ENCODE measurements around the gene SDK1.
A peak's percentile ranks its signal among the peaks of the same experiment; 100 is the strongest.
"Not testable (repeated sequence)": the region's sequence is repeated elsewhere in the genome, so short reads cannot be mapped to it uniquely, and the experiment has no call there.

The SDK1 gene

DNA sequence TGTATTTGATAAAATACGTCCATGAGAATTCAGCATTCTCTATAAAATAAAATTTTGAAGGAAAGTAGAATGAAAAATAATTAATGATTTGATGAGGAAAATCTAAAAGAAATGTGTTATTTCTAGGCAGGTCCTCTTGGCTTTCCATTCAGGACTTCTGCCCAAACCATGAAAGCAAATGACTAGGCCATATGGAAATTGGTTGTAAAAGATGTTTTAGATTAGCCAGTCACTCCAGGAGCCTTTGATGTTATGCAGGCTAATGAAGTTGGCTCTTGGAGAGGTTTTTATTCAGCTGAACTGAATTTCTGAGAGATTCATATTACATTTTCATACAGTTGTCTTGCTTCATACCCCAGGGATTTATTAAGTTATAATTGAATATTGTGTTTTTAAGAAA lies 452.8 kb downstream of the SDK1 start:
- Histone ChIP-seq H2AK5ac (ENCODE audit: low read depth, low read length) (no peak overlapping the region), H2BK12ac (ENCODE audit: low read length) (no peak overlapping the region), H3K36me3 (replicated peaks in 1 of 2; ENCODE audit: control insufficient read depth in 2 of 2, insufficient read depth in 2 of 2, low read length in 2 of 2) (no peaks in the 10 kb centered on the region), H3K79me1 (ENCODE audit: low read depth, low read length) (no peaks in the 10 kb centered on the region), H3K14ac (ENCODE audit: low read length) (no peak overlapping the region), H3K27ac (replicated peaks; ENCODE audit: low read length) (no peak overlapping the region), H3K18ac (ENCODE audit: low read length) (no peak overlapping the region), H4K8ac (ENCODE audit: low read depth, low read length) (no peak overlapping the region), H3K23ac (ENCODE audit: low read depth, low read length, poor library complexity) (no peak overlapping the region), H2BK15ac (ENCODE audit: low read length) (no peak overlapping the region), H3K4me2 (ENCODE audit: insufficient read depth, low read length, poor library complexity, severe bottlenecking) (no peak overlapping the region), H3K4me3 (ENCODE audit: low read length in 2 of 2) (no peak overlapping the region), H2AFZ (ENCODE audit: low read length) (no peak overlapping the region), H3K4me1 (ENCODE audit: control insufficient read depth in 2 of 2, insufficient read depth in 1 of 2, low read depth in 1 of 2, low read length in 2 of 2) (peaks cover 4 to 8% of the 10 kb centered on the region in 2 donors), H4K91ac (ENCODE audit: low read depth, low read length, poor library complexity) (no peak overlapping the region), H3K9me3 (replicated peaks in 1 of 2; ENCODE audit: control insufficient read depth in 2 of 2, insufficient read depth in 1 of 2, low read depth in 1 of 2, low read length in 2 of 2) (no peaks in the 10 kb centered on the region), H2BK5ac (ENCODE audit: low read length) (no peak overlapping the region), H3K4ac (ENCODE audit: low read length) (no peak overlapping the region), H3K27me3 (ENCODE audit: control insufficient read depth in 3 of 3, insufficient read depth in 3 of 3, low read depth in 1 of 3, low read length in 3 of 3) (no peaks in the 10 kb centered on the region), H3K9ac (ENCODE audit: low read depth, low read length, poor library complexity) (no peak overlapping the region), H2BK120ac (ENCODE audit: low read depth, low read length) (no peak overlapping the region)
- WGBS, 2 donors (ENCODE audit: extremely low coverage in 2 of 2, insufficient read length in 2 of 2, insufficient replicate concordance in 1 of 2): no CpG with 5 or more reads among the region's 1 CpG
- DNase-seq (ENCODE audit: low spot score): no peak

DNA sequence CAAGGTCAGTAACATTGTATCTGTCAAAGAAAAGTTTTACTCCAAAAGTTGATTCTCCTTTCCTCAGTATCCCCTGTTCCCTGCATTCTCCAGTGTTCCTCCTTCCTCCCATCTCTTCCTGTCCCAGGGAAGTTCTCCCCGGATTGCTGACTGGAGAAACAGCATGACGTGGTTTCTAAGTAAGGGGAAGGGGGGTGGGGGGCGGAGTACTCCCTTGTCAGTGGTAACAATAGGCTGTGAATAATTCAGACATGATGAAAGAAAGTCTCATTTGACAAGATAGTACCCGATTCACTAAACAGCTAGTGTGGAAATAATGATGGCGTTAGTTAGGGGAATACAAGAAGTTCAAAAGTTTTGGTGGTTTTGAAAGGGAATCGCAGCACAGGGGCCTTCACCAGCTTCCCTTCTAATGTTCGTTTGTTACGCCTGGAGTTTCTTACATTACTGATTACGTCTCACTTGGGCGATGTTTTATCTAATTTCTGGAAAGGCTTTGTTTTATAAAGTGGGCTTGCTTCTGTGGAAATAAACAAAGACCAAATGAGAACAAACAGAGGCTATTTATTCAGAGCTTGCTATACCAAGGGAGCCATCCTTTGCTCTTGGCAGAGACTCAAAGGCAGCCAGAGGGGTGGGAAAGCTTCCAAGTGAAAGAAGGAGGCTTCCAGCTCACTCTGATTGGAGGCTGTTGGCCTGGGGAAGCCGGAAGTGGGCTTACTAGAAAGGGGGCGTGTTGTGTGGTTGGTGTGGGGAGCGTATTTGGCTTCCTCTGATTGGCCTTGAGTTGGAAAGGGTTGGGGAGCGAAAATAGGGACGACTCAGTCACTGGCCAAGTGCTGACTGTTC lies 453.7 kb downstream of the SDK1 start:
- Histone ChIP-seq H2AK5ac (ENCODE audit: low read depth, low read length) (no peak overlapping the region), H4K8ac (ENCODE audit: low read depth, low read length) (no peak overlapping the region), H2BK15ac (ENCODE audit: low read length) (no peak overlapping the region), H2AFZ (ENCODE audit: low read length) (peak overlapping the region; percentile 58), H3K14ac (ENCODE audit: low read length) (no peak overlapping the region), H2BK120ac (ENCODE audit: low read depth, low read length) (no peak overlapping the region), H3K36me3 (replicated peaks in 1 of 2; ENCODE audit: control insufficient read depth in 2 of 2, insufficient read depth in 2 of 2, low read length in 2 of 2) (no peaks in the 10 kb centered on the region), H2BK5ac (ENCODE audit: low read length) (no peak overlapping the region), H4K91ac (ENCODE audit: low read depth, low read length, poor library complexity) (no peak overlapping the region), H3K23ac (ENCODE audit: low read depth, low read length, poor library complexity) (peak overlapping the region; percentile 6), H3K9me3 (replicated peaks in 1 of 2; ENCODE audit: control insufficient read depth in 2 of 2, insufficient read depth in 1 of 2, low read depth in 1 of 2, low read length in 2 of 2) (no peaks in the 10 kb centered on the region), H3K4ac (ENCODE audit: low read length) (no peak overlapping the region), H3K4me2 (ENCODE audit: insufficient read depth, low read length, poor library complexity, severe bottlenecking) (no peak overlapping the region), H2BK12ac (ENCODE audit: low read length) (no peak overlapping the region), H3K79me1 (ENCODE audit: low read depth, low read length) (no peaks in the 10 kb centered on the region), H3K27ac (replicated peaks; ENCODE audit: low read length) (peak overlapping the region; percentile 30), H3K18ac (ENCODE audit: low read length) (no peak overlapping the region), H3K4me1 (ENCODE audit: control insufficient read depth in 2 of 2, insufficient read depth in 1 of 2, low read depth in 1 of 2, low read length in 2 of 2) (peaks cover 4 to 8% of the 10 kb centered on the region in 2 donors), H3K27me3 (ENCODE audit: control insufficient read depth in 3 of 3, insufficient read depth in 3 of 3, low read depth in 1 of 3, low read length in 3 of 3) (no peaks in the 10 kb centered on the region), H3K9ac (ENCODE audit: low read depth, low read length, poor library complexity) (no peak overlapping the region), H3K4me3 (ENCODE audit: low read length in 2 of 2) (no peak overlapping the region)
- peak; percentile 11 for DNase-seq (ENCODE audit: low spot score)
- no CpG with 5 or more reads among the region's 15 CpGs for WGBS, 2 donors (ENCODE audit: extremely low coverage in 2 of 2, insufficient read length in 2 of 2, insufficient replicate concordance in 1 of 2)

DNA sequence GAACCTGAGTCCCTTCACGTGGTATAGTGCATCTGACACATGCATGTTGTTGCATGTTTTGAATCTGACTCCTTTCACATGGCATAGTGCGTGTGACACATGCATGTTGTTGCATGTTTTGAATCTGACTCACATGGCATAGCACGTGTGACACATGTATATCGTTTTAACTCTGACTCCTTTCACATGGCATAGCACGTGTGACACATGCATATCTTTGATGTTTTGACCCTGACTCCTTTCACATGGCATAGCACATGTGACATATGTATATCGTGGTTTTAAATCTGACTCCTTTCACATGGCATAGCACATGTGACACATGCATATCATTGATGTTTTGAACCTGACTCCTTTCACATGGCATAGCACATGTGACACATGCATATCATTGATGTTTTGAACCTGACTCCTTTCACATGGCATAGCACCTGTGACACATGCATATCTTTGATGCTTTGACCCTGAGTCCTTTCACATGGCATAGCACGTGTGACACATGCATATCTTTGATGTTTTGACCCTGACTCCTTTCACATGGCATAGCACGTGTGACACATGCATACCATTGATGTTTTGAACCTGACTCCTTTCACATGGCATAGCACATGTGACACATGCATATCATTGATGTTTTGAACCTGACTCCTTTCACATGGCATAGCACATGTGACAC lies 454.9 kb downstream of the SDK1 start:
- H3K18ac ChIP-seq (ENCODE audit: low read length); H3K79me1 ChIP-seq (ENCODE audit: low read depth, low read length); H2BK12ac ChIP-seq (ENCODE audit: low read length); H3K23ac ChIP-seq (ENCODE audit: low read depth, low read length, poor library complexity); H3K36me3 ChIP-seq (replicated peaks in 1 of 2; ENCODE audit: control insufficient read depth in 2 of 2, insufficient read depth in 2 of 2, low read length in 2 of 2); H3K9me3 ChIP-seq (replicated peaks in 1 of 2; ENCODE audit: control insufficient read depth in 2 of 2, insufficient read depth in 1 of 2, low read depth in 1 of 2, low read length in 2 of 2); H3K4me2 ChIP-seq (ENCODE audit: insufficient read depth, low read length, poor library complexity, severe bottlenecking); DNase-seq (ENCODE audit: low spot score); H3K4ac ChIP-seq (ENCODE audit: low read length); H3K27me3 ChIP-seq (ENCODE audit: control insufficient read depth in 3 of 3, insufficient read depth in 3 of 3, low read depth in 1 of 3, low read length in 3 of 3); H3K9ac ChIP-seq (ENCODE audit: low read depth, low read length, poor library complexity); H2BK120ac ChIP-seq (ENCODE audit: low read depth, low read length); H2AK5ac ChIP-seq (ENCODE audit: low read depth, low read length); H4K91ac ChIP-seq (ENCODE audit: low read depth, low read length, poor library complexity); H3K4me3 ChIP-seq (ENCODE audit: low read length in 2 of 2); H2BK5ac ChIP-seq (ENCODE audit: low read length); H4K8ac ChIP-seq (ENCODE audit: low read depth, low read length); H3K27ac ChIP-seq (replicated peaks; ENCODE audit: low read length); H3K4me1 ChIP-seq (ENCODE audit: control insufficient read depth in 2 of 2, insufficient read depth in 1 of 2, low read depth in 1 of 2, low read length in 2 of 2); H2BK15ac ChIP-seq (ENCODE audit: low read length); H3K14ac ChIP-seq (ENCODE audit: low read length); H2AFZ ChIP-seq (ENCODE audit: low read length): not testable (repeated sequence)
- WGBS, 2 donors (ENCODE audit: extremely low coverage in 2 of 2, insufficient read length in 2 of 2, insufficient replicate concordance in 1 of 2): no CpG with 5 or more reads among the region's 8 CpGs

DNA sequence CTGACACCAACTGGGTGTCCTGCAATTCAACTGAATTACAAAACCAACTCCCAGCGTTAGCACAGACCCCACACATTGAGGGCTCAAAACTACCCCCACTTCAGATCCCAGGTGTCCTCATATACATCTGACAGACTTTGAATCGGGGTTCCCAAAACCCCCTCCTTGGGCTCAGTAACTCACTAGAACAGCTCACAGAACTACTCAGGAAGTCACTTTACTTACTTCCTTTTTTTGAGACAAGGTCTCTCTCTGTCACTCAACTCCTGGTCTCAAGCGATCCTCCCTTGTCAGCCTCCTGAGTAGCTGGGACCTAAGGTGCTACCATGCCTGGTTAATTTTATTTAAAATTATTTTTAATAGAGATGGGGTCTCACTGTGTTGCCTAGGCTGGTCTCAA lies 456.0 kb downstream of the SDK1 start:
- no peak overlapping the region for H3K4ac ChIP-seq (ENCODE audit: low read length)
- no peaks in the 10 kb centered on the region for H3K9me3 ChIP-seq (replicated peaks in 1 of 2; ENCODE audit: control insufficient read depth in 2 of 2, insufficient read depth in 1 of 2, low read depth in 1 of 2, low read length in 2 of 2)
- no peak overlapping the region for H2BK12ac ChIP-seq (ENCODE audit: low read length)
- H3K18ac ChIP-seq (ENCODE audit: low read length): no peak overlapping the region
- H2AFZ ChIP-seq (ENCODE audit: low read length): no peak overlapping the region
- no peak overlapping the region for H3K4me2 ChIP-seq (ENCODE audit: insufficient read depth, low read length, poor library complexity, severe bottlenecking)
- H2AK5ac ChIP-seq (ENCODE audit: low read depth, low read length): no peak overlapping the region
- no CpG with 5 or more reads among the region's 3 CpGs for WGBS, 2 donors (ENCODE audit: extremely low coverage in 2 of 2, insufficient read length in 2 of 2, insufficient replicate concordance in 1 of 2)
- peaks cover 4 to 8% of the 10 kb centered on the region in 2 donors for H3K4me1 ChIP-seq (ENCODE audit: control insufficient read depth in 2 of 2, insufficient read depth in 1 of 2, low read depth in 1 of 2, low read length in 2 of 2)
- H2BK15ac ChIP-seq (ENCODE audit: low read length): no peak overlapping the region
- H2BK120ac ChIP-seq (ENCODE audit: low read depth, low read length): no peak overlapping the region
- no peak for DNase-seq (ENCODE audit: low spot score)
- H3K9ac ChIP-seq (ENCODE audit: low read depth, low read length, poor library complexity): no peak overlapping the region
- no peak overlapping the region for H2BK5ac ChIP-seq (ENCODE audit: low read length)
- no peaks in the 10 kb centered on the region for H3K79me1 ChIP-seq (ENCODE audit: low read depth, low read length)
- H3K14ac ChIP-seq (ENCODE audit: low read length): no peak overlapping the region
- H3K36me3 ChIP-seq (replicated peaks in 1 of 2; ENCODE audit: control insufficient read depth in 2 of 2, insufficient read depth in 2 of 2, low read length in 2 of 2): no peaks in the 10 kb centered on the region
- no peak overlapping the region for H4K91ac ChIP-seq (ENCODE audit: low read depth, low read length, poor library complexity)
- H3K23ac ChIP-seq (ENCODE audit: low read depth, low read length, poor library complexity): no peak overlapping the region
- no peaks in the 10 kb centered on the region for H3K27me3 ChIP-seq (ENCODE audit: control insufficient read depth in 3 of 3, insufficient read depth in 3 of 3, low read depth in 1 of 3, low read length in 3 of 3)
- no peak overlapping the region for H4K8ac ChIP-seq (ENCODE audit: low read depth, low read length)
- H3K27ac ChIP-seq (replicated peaks; ENCODE audit: low read length): no peak overlapping the region
- H3K4me3 ChIP-seq (ENCODE audit: low read length in 2 of 2): no peak overlapping the region
